ENCODE results near the gene C19orf33. TPM values are rescaled to one million over a fixed set of nuclear protein-coding genes. Genes with fewer than 3 reads are reported as not detected.

C19orf33 gene
- not detected for polyA plus RNA-seq (2012; ENCODE audit: insufficient read length, low read depth)

DNA sequence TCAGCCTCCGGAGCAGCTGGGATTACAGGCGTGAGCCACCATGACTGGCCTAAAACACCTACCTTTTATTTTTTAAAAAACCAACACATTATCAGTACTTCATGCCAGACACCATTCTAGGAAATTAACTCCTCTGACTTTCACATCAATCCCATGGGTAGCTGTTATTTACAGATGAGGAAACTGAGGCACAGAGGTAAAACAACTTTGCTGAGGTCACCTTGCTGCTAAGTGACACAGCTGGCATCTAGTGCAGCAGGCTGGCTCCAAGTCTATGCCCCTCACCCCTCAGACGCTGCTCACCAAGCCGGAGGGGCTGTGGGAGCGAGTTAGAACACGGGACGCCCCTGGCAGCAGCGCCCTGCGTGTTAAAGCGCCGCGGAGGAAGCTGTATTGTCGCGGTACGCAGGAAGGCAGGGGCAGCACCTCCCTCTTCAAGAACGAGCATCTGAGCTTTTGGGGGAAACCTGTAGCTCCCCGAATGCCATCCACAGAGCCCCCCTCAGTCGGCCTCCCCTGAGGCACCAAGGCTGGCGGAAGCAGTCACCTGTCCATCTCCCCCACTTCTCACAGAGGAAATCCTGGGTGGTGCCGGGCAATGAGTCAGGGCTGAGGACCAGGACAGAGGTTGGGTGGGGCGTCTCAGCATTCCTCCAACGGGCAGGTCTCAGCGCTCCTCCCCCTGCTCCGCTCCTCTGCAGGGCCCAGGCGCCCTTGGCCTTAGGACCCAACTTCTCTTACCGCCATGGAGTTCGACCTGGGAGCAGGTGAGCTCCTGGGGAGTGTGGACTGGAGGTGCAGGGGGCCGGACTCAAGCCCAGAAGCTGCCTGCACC lies at the start of gene C19orf33:
TSS of gene C19orf33 (plus strand) at position 735 of the 835 bp plus-strand sequence. CDS start at position 746, 11 bp downstream.
- no peak for TF ChIP-seq FOXP2 (optimal IDR thresholded peaks at IDR 0.05; ENCODE audit: borderline replicate concordance, extremely low read depth, extremely low read length, insufficient read depth)
- TF ChIP-seq, protein P1, sequence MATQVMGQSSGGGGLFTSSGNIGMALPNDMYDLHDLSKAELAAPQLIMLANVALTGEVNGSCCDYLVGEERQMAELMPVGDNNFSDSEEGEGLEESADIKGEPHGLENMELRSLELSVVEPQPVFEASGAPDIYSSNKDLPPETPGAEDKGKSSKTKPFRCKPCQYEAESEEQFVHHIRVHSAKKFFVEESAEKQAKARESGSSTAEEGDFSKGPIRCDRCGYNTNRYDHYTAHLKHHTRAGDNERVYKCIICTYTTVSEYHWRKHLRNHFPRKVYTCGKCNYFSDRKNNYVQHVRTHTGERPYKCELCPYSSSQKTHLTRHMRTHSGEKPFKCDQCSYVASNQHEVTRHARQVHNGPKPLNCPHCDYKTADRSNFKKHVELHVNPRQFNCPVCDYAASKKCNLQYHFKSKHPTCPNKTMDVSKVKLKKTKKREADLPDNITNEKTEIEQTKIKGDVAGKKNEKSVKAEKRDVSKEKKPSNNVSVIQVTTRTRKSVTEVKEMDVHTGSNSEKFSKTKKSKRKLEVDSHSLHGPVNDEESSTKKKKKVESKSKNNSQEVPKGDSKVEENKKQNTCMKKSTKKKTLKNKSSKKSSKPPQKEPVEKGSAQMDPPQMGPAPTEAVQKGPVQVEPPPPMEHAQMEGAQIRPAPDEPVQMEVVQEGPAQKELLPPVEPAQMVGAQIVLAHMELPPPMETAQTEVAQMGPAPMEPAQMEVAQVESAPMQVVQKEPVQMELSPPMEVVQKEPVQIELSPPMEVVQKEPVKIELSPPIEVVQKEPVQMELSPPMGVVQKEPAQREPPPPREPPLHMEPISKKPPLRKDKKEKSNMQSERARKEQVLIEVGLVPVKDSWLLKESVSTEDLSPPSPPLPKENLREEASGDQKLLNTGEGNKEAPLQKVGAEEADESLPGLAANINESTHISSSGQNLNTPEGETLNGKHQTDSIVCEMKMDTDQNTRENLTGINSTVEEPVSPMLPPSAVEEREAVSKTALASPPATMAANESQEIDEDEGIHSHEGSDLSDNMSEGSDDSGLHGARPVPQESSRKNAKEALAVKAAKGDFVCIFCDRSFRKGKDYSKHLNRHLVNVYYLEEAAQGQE (IDR thresholded peaks at IDR 0.05; ENCODE audit: insufficient read depth in 1 of 2, low read depth in 2 of 2, low read length in 2 of 2), result no peak
- TF ChIP-seq POLR2AphosphoS5 (IDR thresholded peaks at IDR 0.05; ENCODE audit: low read depth, low read length), result no peak
- no peak for TF ChIP-seq SIN3A (IDR thresholded peaks at IDR 0.05; ENCODE audit: borderline replicate concordance, insufficient read depth, low read length)
- no peak for TF ChIP-seq TAF1 (IDR thresholded peaks at IDR 0.05; ENCODE audit: borderline replicate concordance, insufficient read depth, low read length)

DNA sequence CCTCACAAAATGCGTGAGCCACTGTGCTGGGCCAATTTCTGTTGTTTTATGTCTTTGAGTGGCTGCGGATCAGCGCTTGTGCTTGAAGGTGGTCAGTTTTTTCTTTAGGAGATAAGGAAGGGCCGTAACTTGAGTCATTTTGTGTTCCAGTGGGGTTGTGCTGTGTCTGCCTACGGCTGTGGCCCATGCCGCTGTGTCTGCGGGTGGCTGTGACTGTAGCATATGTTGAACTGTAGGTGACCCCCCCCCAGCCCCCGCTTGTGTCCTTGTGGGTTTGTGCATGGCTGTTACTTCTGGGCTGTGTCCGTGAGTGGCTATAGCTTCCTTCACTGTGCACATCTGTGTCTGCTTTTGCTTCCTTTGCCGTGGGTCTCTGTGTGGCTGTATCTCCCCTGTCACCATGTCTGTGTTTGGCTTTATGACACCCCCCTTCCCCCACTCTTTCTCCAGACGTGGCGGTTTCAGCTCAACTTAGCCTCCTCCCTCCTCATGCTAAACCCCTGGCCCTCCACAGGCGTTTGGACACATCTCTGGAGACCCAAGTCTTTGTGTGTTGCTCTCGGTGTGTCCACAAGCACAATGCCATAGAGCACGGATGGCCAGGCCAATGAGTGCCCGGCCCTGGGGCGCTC lies 48.6 kb upstream of the C19orf33 start:
- TF ChIP-seq TAF1 (IDR thresholded peaks at IDR 0.05; ENCODE audit: borderline replicate concordance, insufficient read depth, low read length), result no peak
- no peak for TF ChIP-seq POLR2AphosphoS5 (IDR thresholded peaks at IDR 0.05; ENCODE audit: low read depth, low read length)
- TF ChIP-seq FOXP2 (optimal IDR thresholded peaks at IDR 0.05; ENCODE audit: borderline replicate concordance, extremely low read depth, extremely low read length, insufficient read depth), result no peak
- no peak for TF ChIP-seq SIN3A (IDR thresholded peaks at IDR 0.05; ENCODE audit: borderline replicate concordance, insufficient read depth, low read length)
- TF ChIP-seq, protein P1 (IDR thresholded peaks at IDR 0.05; ENCODE audit: insufficient read depth in 1 of 2, low read depth in 2 of 2, low read length in 2 of 2), result no peak

DNA sequence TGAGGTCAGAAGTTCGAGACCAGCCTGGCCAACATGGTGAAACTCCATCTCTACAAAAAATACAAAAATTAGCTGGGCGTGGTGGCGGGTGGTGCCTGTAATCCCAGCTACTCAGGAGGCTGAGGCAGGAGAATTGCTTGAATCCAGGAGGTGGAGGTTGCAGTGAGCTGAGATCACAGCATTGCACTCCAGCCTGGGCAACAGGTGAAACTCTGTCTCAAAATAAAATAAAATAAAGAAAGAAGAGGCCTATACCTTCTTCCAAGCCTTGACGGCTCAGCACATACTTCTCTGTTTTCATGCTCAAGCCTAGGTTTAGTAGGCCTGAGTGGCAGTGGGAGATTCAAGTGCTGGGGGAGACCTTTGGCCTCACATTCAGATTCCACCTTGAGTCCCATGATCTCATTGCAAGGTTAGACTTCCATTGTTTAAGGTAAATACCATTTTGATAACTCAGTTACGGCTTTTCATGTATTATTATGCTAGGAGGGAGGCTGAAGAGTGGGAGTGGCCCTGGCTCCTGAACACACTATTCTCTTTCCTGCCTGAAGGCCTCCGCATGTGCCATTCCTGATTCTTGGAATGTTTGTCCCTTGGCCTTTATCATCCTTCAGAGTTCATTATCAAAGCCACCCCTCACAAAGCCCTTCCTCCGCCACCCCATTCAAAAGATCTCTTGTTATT lies 41.3 kb upstream of the C19orf33 start:
- TF ChIP-seq SIN3A (IDR thresholded peaks at IDR 0.05; ENCODE audit: borderline replicate concordance, insufficient read depth, low read length), result no peak
- TF ChIP-seq POLR2AphosphoS5 (IDR thresholded peaks at IDR 0.05; ENCODE audit: low read depth, low read length), result no peak
- TF ChIP-seq TAF1 (IDR thresholded peaks at IDR 0.05; ENCODE audit: borderline replicate concordance, insufficient read depth, low read length), result no peak
- TF ChIP-seq, protein P1 (IDR thresholded peaks at IDR 0.05; ENCODE audit: insufficient read depth in 1 of 2, low read depth in 2 of 2, low read length in 2 of 2), result no peak
- TF ChIP-seq FOXP2 (optimal IDR thresholded peaks at IDR 0.05; ENCODE audit: borderline replicate concordance, extremely low read depth, extremely low read length, insufficient read depth), result no peak

DNA sequence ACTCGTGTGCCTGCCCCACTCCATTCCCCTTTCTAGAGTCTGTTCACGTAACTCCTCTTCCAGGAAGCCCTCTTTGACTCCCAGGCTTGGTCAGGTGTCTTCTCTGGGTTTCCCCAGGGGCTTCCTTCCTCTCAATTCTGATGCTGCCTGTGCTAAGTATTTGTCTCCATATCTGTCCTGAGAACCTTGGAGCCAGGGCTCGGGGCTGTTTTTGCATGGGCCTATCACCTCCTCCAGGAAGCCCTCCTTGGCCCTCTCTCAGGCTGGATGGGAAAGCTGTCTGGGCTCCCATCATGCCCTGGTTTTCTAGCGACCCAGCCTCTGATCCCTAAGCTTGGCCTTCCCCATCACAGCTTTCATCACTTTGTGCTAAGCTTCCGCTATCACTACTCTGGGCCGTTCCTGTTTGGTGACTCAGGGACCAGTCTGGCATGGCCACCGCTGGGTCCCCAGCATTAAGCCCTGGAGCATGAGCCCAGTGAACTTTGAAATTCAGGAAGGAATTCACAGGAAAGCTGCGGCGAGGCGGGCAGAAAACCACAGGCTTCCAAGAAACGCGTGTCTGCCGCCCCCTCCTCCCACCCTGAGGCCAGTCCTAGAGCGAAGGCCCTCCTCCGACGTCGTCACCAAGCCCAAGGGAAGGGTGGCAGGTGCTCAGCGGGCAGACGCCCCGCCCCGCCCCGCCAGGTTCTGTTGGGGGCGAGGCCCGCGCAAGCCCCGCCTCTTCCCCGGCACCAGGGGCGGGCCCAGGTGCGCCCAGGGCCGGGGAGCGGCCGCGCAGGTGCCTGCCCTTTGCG lies 40.2 kb upstream of the C19orf33 start:
- TF ChIP-seq, protein P1 (IDR thresholded peaks at IDR 0.05; ENCODE audit: insufficient read depth in 1 of 2, low read depth in 2 of 2, low read length in 2 of 2), result no peak
- TF ChIP-seq POLR2AphosphoS5 (IDR thresholded peaks at IDR 0.05; ENCODE audit: low read depth, low read length), result no peak
- no peak for TF ChIP-seq FOXP2 (optimal IDR thresholded peaks at IDR 0.05; ENCODE audit: borderline replicate concordance, extremely low read depth, extremely low read length, insufficient read depth)
- TF ChIP-seq TAF1 (IDR thresholded peaks at IDR 0.05; ENCODE audit: borderline replicate concordance, insufficient read depth, low read length), result no peak
- TF ChIP-seq SIN3A (IDR thresholded peaks at IDR 0.05; ENCODE audit: borderline replicate concordance, insufficient read depth, low read length), result no peak
